ENCODE results near the gene ANK3. TPM values are rescaled to one million over a fixed set of nuclear protein-coding genes. Genes with fewer than 3 reads are reported as not detected.

The ANK3 gene
- total and polyA plus RNA-seq, 4 donors: 101 to 318 (median 146) TPM

GRCh38 chr10:60353519-60354258 is 36.0 kb downstream of the ANK3 start:
- Histone ChIP-seq H3K27ac (ENCODE audit: low read depth, low read length) (no peak overlapping the region), H3K27me3 (ENCODE audit: control insufficient read depth, insufficient read depth, low read length) (no peaks in the 10 kb centered on the region), H3K36me3 (ENCODE audit: control insufficient read depth, insufficient read depth, low read length) (no peaks in the 10 kb centered on the region), H3K9me3 (ENCODE audit: control insufficient read depth, insufficient read depth, low read length) (no peaks in the 10 kb centered on the region), H3K4me3 (ENCODE audit: low read depth, low read length) (no peak overlapping the region), H3K4me1 (ENCODE audit: control insufficient read depth, insufficient read depth, low read length) (peaks cover 7% of the 10 kb centered on the region)
- DNase-seq (ENCODE audit: low read depth in 4 of 6, low spot score in 6 of 6): peak in 2 of 6 donors; percentile 42
- 62% methylated on average over 6 of the region's 9 CpGs for WGBS (ENCODE audit: insufficient coverage)

GRCh38 chr10:60352105-60352504 is 37.6 kb downstream of the ANK3 start:
- no peak overlapping the region for H3K27ac ChIP-seq (ENCODE audit: low read depth, low read length)
- no peaks in the 10 kb centered on the region for H3K27me3 ChIP-seq (ENCODE audit: control insufficient read depth, insufficient read depth, low read length)
- H3K4me1 ChIP-seq (ENCODE audit: control insufficient read depth, insufficient read depth, low read length): peaks cover 7% of the 10 kb centered on the region
- WGBS (ENCODE audit: insufficient coverage): 84% methylated on average over 3 of the region's 5 CpGs
- no peaks in the 10 kb centered on the region for H3K9me3 ChIP-seq (ENCODE audit: control insufficient read depth, insufficient read depth, low read length)
- H3K4me3 ChIP-seq (ENCODE audit: low read depth, low read length): no peak overlapping the region
- no peaks in the 10 kb centered on the region for H3K36me3 ChIP-seq (ENCODE audit: control insufficient read depth, insufficient read depth, low read length)
- no peak for DNase-seq (ENCODE audit: low read depth in 4 of 6, low spot score in 6 of 6)

GRCh38 chr10:60351191-60351853 is 38.4 kb downstream of the ANK3 start:
- Histone ChIP-seq H3K9me3 (ENCODE audit: control insufficient read depth, insufficient read depth, low read length) (no peaks in the 10 kb centered on the region), H3K27me3 (ENCODE audit: control insufficient read depth, insufficient read depth, low read length) (no peaks in the 10 kb centered on the region), H3K36me3 (ENCODE audit: control insufficient read depth, insufficient read depth, low read length) (no peaks in the 10 kb centered on the region), H3K4me1 (ENCODE audit: control insufficient read depth, insufficient read depth, low read length) (peaks cover 7% of the 10 kb centered on the region), H3K4me3 (ENCODE audit: low read depth, low read length) (no peak overlapping the region), H3K27ac (ENCODE audit: low read depth, low read length) (no peak overlapping the region)
- no CpG with 5 or more reads among the region's 4 CpGs for WGBS (ENCODE audit: insufficient coverage)
- peak in 2 of 6 donors; percentile 51 to 86 for DNase-seq (ENCODE audit: low read depth in 4 of 6, low spot score in 6 of 6)

GRCh38 chr10:60350400-60350799 is 39.3 kb downstream of the ANK3 start:
- H3K36me3 ChIP-seq (ENCODE audit: control insufficient read depth, insufficient read depth, low read length): no peaks in the 10 kb centered on the region
- DNase-seq (ENCODE audit: low read depth in 4 of 6, low spot score in 6 of 6): peak in 2 of 6 donors; percentile 34 to 45
- no peaks in the 10 kb centered on the region for H3K9me3 ChIP-seq (ENCODE audit: control insufficient read depth, insufficient read depth, low read length)
- no peaks in the 10 kb centered on the region for H3K27me3 ChIP-seq (ENCODE audit: control insufficient read depth, insufficient read depth, low read length)
- no peak overlapping the region for H3K27ac ChIP-seq (ENCODE audit: low read depth, low read length)
- no peak overlapping the region for H3K4me3 ChIP-seq (ENCODE audit: low read depth, low read length)
- peaks cover 7% of the 10 kb centered on the region for H3K4me1 ChIP-seq (ENCODE audit: control insufficient read depth, insufficient read depth, low read length)
- no CpG with 5 or more reads among the region's 2 CpGs for WGBS (ENCODE audit: insufficient coverage)

- no peaks in the 10 kb centered on the region for H3K27me3 ChIP-seq (ENCODE audit: control insufficient read depth, insufficient read depth, low read length)
- no peaks in the 10 kb centered on the region for H3K9me3 ChIP-seq (ENCODE audit: control insufficient read depth, insufficient read depth, low read length)
- H3K4me3 ChIP-seq (ENCODE audit: low read depth, low read length): no peak overlapping the region
- H3K27ac ChIP-seq (ENCODE audit: low read depth, low read length): no peak overlapping the region
- DNase-seq (ENCODE audit: low read depth in 4 of 6, low spot score in 6 of 6): no peak
- no CpG with 5 or more reads among the region's 2 CpGs for WGBS (ENCODE audit: insufficient coverage)
- no peaks in the 10 kb centered on the region for H3K36me3 ChIP-seq (ENCODE audit: control insufficient read depth, insufficient read depth, low read length)
- peaks cover 7% of the 10 kb centered on the region for H3K4me1 ChIP-seq (ENCODE audit: control insufficient read depth, insufficient read depth, low read length)
Measured at GRCh38 chr10:60349426-60349825, 40.2 kb downstream of the ANK3 start.

- Histone ChIP-seq H3K27me3 (ENCODE audit: control insufficient read depth, insufficient read depth, low read length) (no peaks in the 10 kb centered on the region), H3K4me1 (ENCODE audit: control insufficient read depth, insufficient read depth, low read length) (peaks cover 7% of the 10 kb centered on the region)
Measured at GRCh38 chr10:60348982-60349381, 40.7 kb downstream of the ANK3 start.

GRCh38 chr10:60347270-60347669 is 42.4 kb downstream of the ANK3 start:
- no peak for DNase-seq (ENCODE audit: low read depth in 4 of 6, low spot score in 6 of 6)

More at GRCh38 chr10:60348982-60349381, 40.7 kb downstream of the ANK3 start:
- Histone ChIP-seq H3K27ac (ENCODE audit: low read depth, low read length) (peak overlapping the region; percentile 4), H3K4me3 (ENCODE audit: low read depth, low read length) (no peak overlapping the region), H3K36me3 (ENCODE audit: control insufficient read depth, insufficient read depth, low read length) (no peaks in the 10 kb centered on the region), H3K9me3 (ENCODE audit: control insufficient read depth, insufficient read depth, low read length) (no peaks in the 10 kb centered on the region)
- no peak for DNase-seq (ENCODE audit: low read depth in 4 of 6, low spot score in 6 of 6)
- 47% methylated on average over 1 of the region's 2 CpGs for WGBS (ENCODE audit: insufficient coverage)

GRCh38 chr10:60346661-60347060 is 43.0 kb downstream of the ANK3 start:
- Histone ChIP-seq H3K9me3 (ENCODE audit: control insufficient read depth, insufficient read depth, low read length) (no peaks in the 10 kb centered on the region), H3K4me3 (ENCODE audit: low read depth, low read length) (no peak overlapping the region), H3K4me1 (ENCODE audit: control insufficient read depth, insufficient read depth, low read length) (peaks cover 4% of the 10 kb centered on the region), H3K27ac (ENCODE audit: low read depth, low read length) (no peak overlapping the region), H3K27me3 (ENCODE audit: control insufficient read depth, insufficient read depth, low read length) (no peaks in the 10 kb centered on the region), H3K36me3 (ENCODE audit: control insufficient read depth, insufficient read depth, low read length) (no peaks in the 10 kb centered on the region)
- DNase-seq (ENCODE audit: low read depth in 4 of 6, low spot score in 6 of 6): no peak
- 60% methylated on average over 1 of the region's 1 CpG for WGBS (ENCODE audit: insufficient coverage)

More at GRCh38 chr10:60347270-60347669, 42.4 kb downstream of the ANK3 start:
- H3K4me1 ChIP-seq (ENCODE audit: control insufficient read depth, insufficient read depth, low read length): peaks cover 4% of the 10 kb centered on the region
- H3K27ac ChIP-seq (ENCODE audit: low read depth, low read length): no peak overlapping the region
- H3K9me3 ChIP-seq (ENCODE audit: control insufficient read depth, insufficient read depth, low read length): no peaks in the 10 kb centered on the region
- H3K4me3 ChIP-seq (ENCODE audit: low read depth, low read length): no peak overlapping the region
- WGBS (ENCODE audit: insufficient coverage): 100% methylated on average over 1 of the region's 1 CpG
- no peaks in the 10 kb centered on the region for H3K27me3 ChIP-seq (ENCODE audit: control insufficient read depth, insufficient read depth, low read length)
- no peaks in the 10 kb centered on the region for H3K36me3 ChIP-seq (ENCODE audit: control insufficient read depth, insufficient read depth, low read length)

- H3K36me3 ChIP-seq (ENCODE audit: control insufficient read depth, insufficient read depth, low read length): no peaks in the 10 kb centered on the region
- no peak for DNase-seq (ENCODE audit: low read depth in 4 of 6, low spot score in 6 of 6)
- H3K4me3 ChIP-seq (ENCODE audit: low read depth, low read length): no peak overlapping the region
- no peaks in the 10 kb centered on the region for H3K27me3 ChIP-seq (ENCODE audit: control insufficient read depth, insufficient read depth, low read length)
- no CpG with 5 or more reads among the region's 1 CpG for WGBS (ENCODE audit: insufficient coverage)
- H3K4me1 ChIP-seq (ENCODE audit: control insufficient read depth, insufficient read depth, low read length): no peaks in the 10 kb centered on the region
- no peak overlapping the region for H3K27ac ChIP-seq (ENCODE audit: low read depth, low read length)
- H3K9me3 ChIP-seq (ENCODE audit: control insufficient read depth, insufficient read depth, low read length): no peaks in the 10 kb centered on the region
Measured at GRCh38 chr10:60343254-60343653, 46.4 kb downstream of the ANK3 start.

- no peaks in the 10 kb centered on the region for H3K9me3 ChIP-seq (ENCODE audit: control insufficient read depth, insufficient read depth, low read length)
- H3K27me3 ChIP-seq (ENCODE audit: control insufficient read depth, insufficient read depth, low read length): no peaks in the 10 kb centered on the region
- H3K36me3 ChIP-seq (ENCODE audit: control insufficient read depth, insufficient read depth, low read length): no peaks in the 10 kb centered on the region
- no CpG with 5 or more reads among the region's 4 CpGs for WGBS (ENCODE audit: insufficient coverage)
- H3K4me3 ChIP-seq (ENCODE audit: low read depth, low read length): no peak overlapping the region
- H3K27ac ChIP-seq (ENCODE audit: low read depth, low read length): no peak overlapping the region
- no peak for DNase-seq (ENCODE audit: low read depth in 4 of 6, low spot score in 6 of 6)
- no peaks in the 10 kb centered on the region for H3K4me1 ChIP-seq (ENCODE audit: control insufficient read depth, insufficient read depth, low read length)
Measured at GRCh38 chr10:60341969-60342368, 47.7 kb downstream of the ANK3 start.
